HG03460 (cell line): ENCODE results near the gene RPAP2.
"Not testable (repeated sequence)": the region's sequence is repeated elsewhere in the genome, so short reads cannot be mapped to it uniquely, and the experiment has no call there.

ENCODE experiments used
- ATAC-seq: cut with Tn5 transposase; IDR thresholded peaks from one replicate; pipeline ENCODE4 v1.9.1; 2021; ENCODE audit not compliant: unreplicated experiment

RPAP2 gene

DNA sequence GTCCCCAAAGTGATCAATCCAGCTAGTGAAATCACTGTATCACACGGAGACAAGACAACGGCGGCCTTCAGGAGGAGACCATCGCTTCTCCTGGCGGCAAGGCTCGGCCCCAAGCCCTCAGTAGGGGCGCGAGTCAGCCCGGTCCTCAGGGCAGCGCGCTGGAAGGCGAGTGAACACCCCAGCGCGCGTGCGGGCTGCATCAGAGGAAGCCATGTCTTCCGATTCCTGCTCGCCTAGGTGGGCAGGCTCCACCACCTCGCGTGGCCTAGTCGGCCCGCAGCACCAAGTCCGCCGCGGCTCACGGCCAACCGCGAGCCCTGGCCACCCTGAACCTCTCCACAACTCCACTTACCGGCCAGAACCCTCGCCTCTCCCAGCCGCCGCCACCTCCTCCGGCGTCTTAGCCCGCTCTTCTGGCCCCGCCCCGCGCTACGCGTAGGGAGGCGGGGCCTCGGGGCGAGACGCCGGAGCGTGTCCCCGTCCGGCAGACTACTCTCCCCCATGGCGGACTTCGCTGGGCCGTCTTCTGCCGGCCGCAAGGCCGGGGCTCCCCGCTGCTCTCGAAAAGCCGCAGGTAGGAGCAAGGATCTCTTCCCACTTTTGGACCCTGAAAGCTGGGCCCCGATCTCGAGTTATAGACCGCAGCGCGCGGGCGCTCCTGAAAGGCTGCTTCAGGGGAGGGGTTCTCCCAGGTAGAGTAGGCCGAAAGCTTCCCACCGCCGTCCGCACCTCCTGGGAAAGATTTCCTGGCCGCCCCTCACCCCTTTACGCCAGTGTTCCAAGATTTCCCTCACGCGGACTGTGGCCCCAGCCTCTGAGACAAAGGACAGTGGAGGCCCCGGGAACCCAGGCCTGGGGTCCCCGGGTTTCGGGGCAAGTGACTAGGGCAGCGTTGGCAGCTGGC lies at the start of gene RPAP2, which contains the start of gene GLMN:
Gene RPAP2 (plus strand): TSS at position 487 of the 904 bp plus-strand sequence. CDS start 15 bp downstream, at position 502.
Gene GLMN (minus strand): TSS at position 415 of the 904 bp plus-strand sequence. CDS start 988 bp downstream, outside the sequence.
- ATAC-seq, result peak; percentile 98

DNA sequence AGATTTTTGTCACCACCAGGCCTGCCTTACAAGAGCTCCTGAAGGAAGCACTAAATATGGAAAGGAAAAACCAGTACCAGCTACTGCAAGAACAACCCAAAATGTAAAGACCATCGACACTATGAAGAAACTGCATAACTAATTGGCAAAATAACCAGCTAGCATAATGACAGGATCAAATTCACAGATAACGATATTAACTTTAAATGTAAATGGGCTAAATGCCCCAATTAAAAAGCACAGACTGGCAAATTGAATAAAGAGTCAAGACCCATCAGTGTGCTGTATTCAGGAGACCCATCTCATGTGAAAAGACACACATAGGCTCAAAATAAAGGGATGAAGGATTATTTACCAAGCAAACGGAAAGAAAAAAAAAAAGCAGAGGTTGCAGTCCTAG lies 44.1 kb upstream of the RPAP2 start:
- ATAC-seq, result not testable (repeated sequence)

GRCh38 chr1:92259350-92259749 lies 39.5 kb upstream of the RPAP2 start:
- no peak for ATAC-seq

- no peak for ATAC-seq
Measured at GRCh38 chr1:92262516-92262915, 36.3 kb upstream of the RPAP2 start.

DNA sequence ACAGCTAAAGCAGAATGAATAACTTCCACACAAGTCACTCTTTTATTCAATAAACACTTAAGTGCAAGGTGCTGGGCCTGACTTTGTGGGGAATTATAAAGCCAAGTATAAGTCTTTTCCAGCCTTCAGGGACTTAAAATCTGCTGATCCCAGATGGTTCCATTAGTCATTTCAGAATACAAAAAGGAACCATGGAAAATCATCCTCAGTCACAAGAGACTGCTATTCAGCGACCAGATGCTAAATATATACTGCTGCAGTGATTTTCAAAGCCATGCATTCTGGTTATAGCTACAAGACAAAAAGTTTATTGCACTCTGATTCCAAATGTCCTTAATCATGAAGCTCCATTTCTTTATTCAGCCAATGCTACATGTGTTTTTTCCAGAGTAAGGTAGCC lies 25.8 kb upstream of the RPAP2 start:
- ATAC-seq, result no peak

GRCh38 chr1:92274939-92275338 lies 23.9 kb upstream of the RPAP2 start:
- ATAC-seq, result no peak

DNA sequence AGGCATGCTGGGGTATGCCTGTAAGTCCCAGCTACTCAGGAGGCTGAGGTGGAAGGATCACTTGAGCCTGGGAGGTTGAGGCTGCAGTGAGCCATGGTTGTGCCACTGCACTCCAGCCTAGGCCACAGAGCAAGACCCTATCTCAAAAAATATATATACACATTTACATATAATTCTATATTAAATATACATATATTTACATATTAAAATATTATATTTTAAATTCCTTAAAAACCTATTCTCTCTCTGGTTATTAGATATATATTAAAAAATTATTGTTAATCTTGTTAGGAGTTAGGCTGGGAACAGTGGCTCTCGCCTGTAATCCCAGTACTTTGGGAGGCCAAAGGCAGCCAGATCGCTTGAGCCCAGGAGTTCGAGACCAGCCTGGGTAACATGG lies 22.8 kb upstream of the RPAP2 start:
- no peak for ATAC-seq

- ATAC-seq, result no peak
Measured at GRCh38 chr1:92277105-92277723, 21.6 kb upstream of the RPAP2 start.

- ATAC-seq, result not testable (repeated sequence)
Measured at GRCh38 chr1:92279781-92280180, 19.1 kb upstream of the RPAP2 start.

- not testable (repeated sequence) for ATAC-seq
Measured at GRCh38 chr1:92281411-92281810, 17.4 kb upstream of the RPAP2 start.

GRCh38 chr1:92291372-92291999 lies 7.4 kb upstream of the RPAP2 start:
- ATAC-seq, result peak; percentile 56

- ATAC-seq, result no peak
Measured at GRCh38 chr1:92298213-92298572, 666 bp upstream of the RPAP2 start.

DNA sequence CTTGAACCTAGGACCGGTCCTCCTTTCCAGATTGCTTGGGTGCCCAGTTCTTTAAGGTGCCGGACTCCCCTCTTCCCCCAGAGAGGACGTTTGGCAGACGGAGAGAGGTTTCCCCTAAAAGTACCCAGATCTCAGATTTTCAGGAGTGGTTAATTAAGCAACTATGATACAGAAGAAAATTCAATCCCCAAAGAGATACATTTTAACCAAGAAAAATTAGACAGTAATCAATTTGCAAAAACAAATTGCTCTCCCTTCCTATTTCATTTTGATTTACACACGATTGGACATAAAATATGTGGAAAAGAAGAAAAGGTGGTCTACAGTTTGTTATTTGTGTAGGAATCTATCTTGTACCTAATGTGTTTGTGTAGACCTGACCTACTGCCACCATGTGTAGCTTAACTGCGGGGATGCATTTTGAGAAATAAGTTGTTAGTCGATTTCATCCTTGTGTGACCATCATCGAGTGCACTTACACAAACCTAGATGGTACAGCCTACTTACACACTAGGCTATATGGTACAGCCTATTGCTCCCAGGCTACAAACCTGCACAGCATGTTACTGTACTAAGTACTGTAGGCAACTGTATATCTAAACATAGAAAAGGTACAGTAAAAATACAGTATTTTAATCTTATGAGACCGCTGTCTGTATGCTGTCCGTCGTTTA lies 755 bp downstream of the RPAP2 start:
- ATAC-seq, result no peak

DNA sequence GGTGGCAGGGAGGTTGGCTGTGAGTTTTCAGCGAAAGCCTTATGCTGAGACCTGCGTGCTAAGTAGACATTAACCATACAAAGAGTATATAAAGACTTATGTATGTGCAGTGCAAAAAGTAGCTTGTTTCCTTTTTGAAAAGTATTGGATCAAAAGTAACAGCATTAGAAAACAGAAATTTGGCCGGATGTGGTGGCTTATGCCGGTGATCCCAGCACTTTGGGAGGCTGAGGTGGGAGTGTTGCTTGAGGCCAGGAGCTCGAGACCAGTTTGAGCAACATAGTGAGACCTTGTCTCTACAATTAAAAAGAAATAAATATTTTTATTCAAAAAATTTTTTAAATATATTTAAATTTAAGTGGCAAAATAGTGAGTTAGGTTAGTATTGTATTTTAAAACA lies 2.2 kb downstream of the RPAP2 start:
- ATAC-seq, result no peak

DNA sequence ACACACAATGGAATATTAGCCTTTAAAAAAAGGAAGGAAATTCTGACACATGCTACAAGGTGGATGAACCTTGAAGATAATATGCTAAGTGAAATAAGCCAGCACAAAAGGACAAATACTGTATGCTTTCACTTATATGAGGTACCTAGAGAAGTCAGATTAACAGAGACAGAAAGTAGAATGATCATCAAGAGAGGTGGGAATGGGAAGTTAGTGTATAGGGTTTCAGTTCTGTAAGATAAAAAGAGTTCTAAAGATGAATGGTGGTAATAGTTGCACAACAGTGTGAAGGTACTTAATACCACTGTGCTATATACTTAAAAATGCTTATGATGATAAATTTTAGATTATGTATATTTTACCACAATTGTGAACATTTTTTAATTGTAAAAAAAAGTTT lies 7.2 kb downstream of the RPAP2 start:
- ATAC-seq, result no peak

DNA sequence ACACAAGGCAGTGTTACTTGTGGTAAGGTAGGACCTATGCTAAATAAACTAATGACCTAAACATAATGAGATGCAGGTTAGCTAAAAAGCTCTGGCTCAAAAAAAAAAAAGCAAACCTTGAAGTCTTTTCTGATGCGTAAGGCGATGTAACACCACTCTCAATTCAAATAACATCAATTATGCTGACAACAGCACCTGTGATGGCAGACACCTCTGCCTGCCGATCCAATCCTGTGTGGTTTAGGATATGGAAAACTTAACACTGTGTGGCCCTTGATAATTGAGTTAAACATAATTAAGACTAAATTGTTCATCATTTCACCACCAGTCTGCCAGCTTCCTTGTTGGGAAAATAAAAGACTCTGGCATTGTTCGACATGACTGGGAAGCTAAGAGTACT lies 9.1 kb downstream of the RPAP2 start:
- no peak for ATAC-seq

DNA sequence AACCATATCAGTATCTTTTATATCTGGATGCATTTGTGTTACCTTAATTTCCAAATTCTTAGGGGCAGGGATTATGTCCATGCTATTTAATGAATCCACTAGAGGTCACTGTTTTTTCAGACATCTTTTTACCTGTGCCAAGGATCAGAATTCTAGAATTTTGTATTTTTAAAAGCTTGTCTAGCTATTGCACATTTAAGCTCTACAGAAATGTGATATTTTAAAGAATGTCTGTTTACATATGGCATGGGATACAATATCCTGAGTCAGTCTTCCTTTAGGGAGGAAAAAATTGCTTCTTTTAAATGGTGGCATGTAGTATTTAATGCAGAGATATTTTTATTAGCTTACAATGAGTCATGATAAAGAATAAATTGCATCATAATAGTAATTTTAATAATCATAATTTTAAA lies 11.3 kb downstream of the RPAP2 start:
- no peak for ATAC-seq

DNA sequence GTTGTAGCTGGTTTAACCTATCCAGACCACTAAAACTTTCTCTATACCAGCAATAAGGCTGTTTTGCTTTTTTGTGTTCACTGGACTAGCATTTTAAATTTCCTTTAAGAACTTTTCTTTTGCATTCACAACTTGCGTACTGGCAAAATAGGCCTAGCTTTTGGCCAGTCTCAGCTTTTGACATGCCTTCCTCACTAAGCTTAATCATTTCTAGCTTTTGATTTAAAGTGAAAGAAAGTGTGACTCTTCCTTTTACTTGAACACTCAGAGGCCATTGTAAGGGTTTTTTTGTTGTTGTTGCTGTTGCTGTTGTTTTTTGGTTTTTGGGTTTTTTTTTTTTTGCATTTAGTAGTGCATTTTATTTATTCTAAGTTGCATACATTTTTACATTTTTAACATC lies 15.2 kb downstream of the RPAP2 start:
- no peak for ATAC-seq

DNA sequence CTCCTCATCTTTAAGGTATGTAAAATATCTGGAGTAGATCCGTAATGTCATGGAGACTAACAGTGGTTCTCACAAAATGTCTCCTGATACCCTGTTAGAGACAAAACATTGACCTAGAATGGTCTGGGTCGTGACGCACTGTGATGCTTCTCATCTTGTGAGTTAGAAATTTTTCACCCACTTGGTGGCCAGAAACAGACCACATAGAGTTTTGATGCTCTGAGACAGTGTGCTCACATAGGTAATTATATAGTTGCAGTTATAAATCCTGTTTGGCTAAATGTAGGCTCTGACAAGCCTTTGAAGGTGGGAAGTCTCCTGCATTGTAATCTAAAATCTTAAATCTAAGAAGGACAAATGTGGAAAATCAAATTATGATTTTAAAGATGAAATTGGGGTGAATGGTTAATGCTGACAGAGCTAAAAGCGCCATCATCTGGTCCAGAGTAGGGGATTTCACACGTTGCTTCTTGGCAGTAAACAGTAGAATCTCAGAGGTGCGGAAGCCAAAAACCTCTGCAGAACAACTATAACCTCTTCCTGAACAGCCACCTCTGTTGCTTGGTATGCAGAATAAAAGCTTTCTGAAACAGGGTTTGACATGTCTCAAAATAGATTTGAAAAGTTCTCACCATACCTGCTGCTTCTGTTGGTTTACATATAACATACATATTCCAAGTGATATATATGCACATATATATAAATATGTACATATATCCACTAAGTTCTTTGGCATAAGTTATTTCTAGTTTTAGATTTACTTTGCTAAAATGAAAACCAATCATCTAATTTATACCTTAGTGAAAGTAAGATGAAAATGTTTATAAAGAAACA lies 17.1 kb downstream of the RPAP2 start:
- ATAC-seq, result no peak

DNA sequence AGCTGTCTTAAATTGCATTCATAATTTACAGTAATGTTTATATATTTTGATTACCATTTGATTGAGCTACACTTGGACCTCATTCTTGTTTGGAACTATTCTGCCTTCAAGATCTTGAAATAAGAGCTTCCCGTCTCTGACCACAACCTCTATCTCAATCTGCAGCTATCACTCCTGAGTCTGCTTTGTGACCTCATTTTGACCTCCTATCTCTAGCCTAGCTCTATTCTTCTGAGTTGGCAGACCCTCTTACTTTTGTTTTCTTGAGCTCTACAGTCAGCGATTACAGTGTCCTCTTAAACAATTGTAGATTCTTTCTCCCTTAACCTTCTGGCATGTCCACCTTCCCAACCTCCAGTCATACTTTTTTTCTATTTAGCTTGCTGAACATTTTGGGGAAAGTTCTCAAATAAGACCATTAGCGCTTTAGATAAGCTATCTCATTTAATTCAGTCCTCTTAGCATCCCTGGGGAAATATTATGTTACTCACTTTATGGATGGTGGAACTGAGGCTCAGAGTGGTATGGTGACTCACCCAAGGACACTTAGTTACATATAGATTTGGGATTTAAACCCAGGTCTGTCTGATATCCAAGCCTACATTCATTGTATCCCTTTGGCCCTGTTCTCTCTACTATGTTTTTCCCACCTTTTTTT lies 19.1 kb downstream of the RPAP2 start:
- no peak for ATAC-seq
